Body of pancreas (tissue), 4 donors: ENCODE measurements around the gene TIMM10B. TPM values are rescaled to one million over a fixed set of nuclear protein-coding genes. Genes with fewer than 3 reads are reported as not detected.

Source experiments
- ATAC-seq: fragments of 150-250 bp; one replicate; pipeline ENCODE4 v1.9.1; 2016
- DNase-seq, 4 donors: peaks; one replicate each; pipeline ENCODE4 v3.0.0-alpha.2; 2019
- H3K27ac ChIP-seq, 4 donors: fragments of 200-600 bp; sonication (generic); 1 replicate in 3 of 4; 2 replicates in 1 of 4; pipeline versions ENCODE4 v1.5.1 to v1.6.1; 2016 to 2019; ENCODE audit warnings: mild to moderate bottlenecking in 1 of 4, mixed read lengths in 1 of 4, moderate library complexity in 1 of 4
- H3K27me3 ChIP-seq, 2 donors: fragments of 200-600 bp; sonication (generic); one replicate each; pipeline ENCODE4 v1.6.0; 2016; ENCODE audit warnings: mild to moderate bottlenecking in 1 of 2
- H3K36me3 ChIP-seq, 2 donors: fragments of 200-600 bp; sonication (generic); replicated peaks in 1 of 2; 2 replicates each; pipeline ENCODE4 v1.5.1; 2016; ENCODE audit warnings: low read depth in 2 of 2; ENCODE audit not compliant: insufficient read depth in 1 of 2
- H3K4me1 ChIP-seq: fragments of 200-600 bp; sonication (generic); one replicate; pipeline ENCODE4 v1.6.0; 2016
- H3K4me3 ChIP-seq, 2 donors: fragments of 200-600 bp; sonication (generic); 1 replicate in 1 of 2; 2 replicates in 1 of 2; pipeline ENCODE4 v1.5.1; 2016 to 2019
- H3K9me3 ChIP-seq, 3 donors: fragments of 200-600 bp; sonication (generic); 1 replicate in 2 of 3; 2 replicates in 1 of 3; pipeline ENCODE4 v1.5.1; 2016
- POLR2A ChIP-seq, 3 donors: fragments of 450-650 bp; IDR thresholded peaks; one replicate each; pipeline ENCODE4 v1.6.1; 2016; ENCODE audit warnings: antibody characterized with exemption in 3 of 3, mild to moderate bottlenecking in 2 of 3
- WGBS, 2 donors: methylation state at CpG; one replicate each; pipeline ENCODE4 v1.1.5; 2017; 5-methylcytosine and 5-hydroxymethylcytosine counted together
- intact Hi-C: fragments of 100-400 bp; cut with DNase I; formaldehyde crosslinking; loops from one replicate; pipeline ENCODE4 v1.15.1; 2023
- total RNA-seq, 2 donors: library from RNA; depleted of rRNA; stranded (reverse); fragments of >200 nt; gene quantifications; one replicate each; pipeline ENCODE4 v1.1.0, GENCODE V29; 2016
- TF ChIP-seq, protein P1 (sequence below), 7 experiments: fragments of 450-650 bp in 4 of 7; fragments of 200-600 bp in 3 of 7; sonication (generic) in 3 of 7; IDR thresholded peaks; one replicate each; pipeline ENCODE4 v1.5.1; 2016 to 2019; ENCODE audit warnings: antibody characterized with exemption in 7 of 7

TIMM10B gene
- total RNA-seq, 2 donors from 2014 or later = 17.1 to 22.3 TPM

DNA sequence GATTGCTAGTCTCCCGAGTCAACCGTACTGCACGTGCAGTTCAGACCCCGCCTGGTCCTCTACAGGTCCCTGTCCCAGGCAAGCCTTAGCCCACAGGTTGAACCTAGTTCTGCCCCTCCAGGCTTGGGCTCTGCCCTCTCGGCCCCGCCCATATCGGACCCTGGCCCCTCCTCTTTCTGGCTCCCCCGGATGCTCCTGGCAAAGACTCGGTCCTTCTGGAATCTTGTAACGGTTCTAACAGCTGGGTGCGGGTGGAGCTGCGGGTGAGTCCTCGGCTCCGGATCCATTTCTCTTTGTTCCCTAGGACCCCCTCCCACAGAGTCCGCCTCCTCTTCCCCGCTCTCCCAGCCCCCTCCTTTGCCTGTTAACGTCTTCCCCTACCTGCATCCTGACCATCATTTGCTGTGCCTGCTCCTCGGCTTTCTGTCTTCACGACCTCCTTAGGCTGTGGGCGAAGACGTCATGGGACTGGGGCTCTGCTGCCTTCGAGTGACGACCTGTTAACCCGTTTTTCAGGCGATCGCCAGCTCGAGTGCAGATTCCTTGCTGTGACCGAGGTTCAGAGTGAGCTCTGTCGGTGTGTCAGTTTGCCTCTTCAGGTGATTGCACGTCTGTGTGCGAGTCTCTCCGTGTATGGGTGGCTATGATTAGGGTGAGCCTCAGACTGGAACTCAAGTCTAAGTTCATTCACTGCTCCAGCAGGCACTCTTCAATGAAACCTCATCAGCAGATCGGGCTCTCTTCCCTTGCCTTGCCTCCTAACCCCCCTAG is 16.0 kb downstream of the TIMM10B start, which contains the start of gene DNHD1:
Gene DNHD1, plus strand, starts transcription at position 212 of the 771 bp plus-strand sequence. CDS start 936 bp downstream, outside the sequence.
- no peaks in the 10 kb centered on the region for H3K4me1 ChIP-seq
- WGBS, 2 donors = 69 to 70% methylated on average over 31 of the region's 33 CpGs
- intact Hi-C loops = no loop called here
- H3K27me3 ChIP-seq = no peaks in the 10 kb centered on the region
- ATAC-seq = no peak
- TF ChIP-seq POLR2A (IDR thresholded peaks at IDR 0.05) = no peak
- TF ChIP-seq, protein P1, sequence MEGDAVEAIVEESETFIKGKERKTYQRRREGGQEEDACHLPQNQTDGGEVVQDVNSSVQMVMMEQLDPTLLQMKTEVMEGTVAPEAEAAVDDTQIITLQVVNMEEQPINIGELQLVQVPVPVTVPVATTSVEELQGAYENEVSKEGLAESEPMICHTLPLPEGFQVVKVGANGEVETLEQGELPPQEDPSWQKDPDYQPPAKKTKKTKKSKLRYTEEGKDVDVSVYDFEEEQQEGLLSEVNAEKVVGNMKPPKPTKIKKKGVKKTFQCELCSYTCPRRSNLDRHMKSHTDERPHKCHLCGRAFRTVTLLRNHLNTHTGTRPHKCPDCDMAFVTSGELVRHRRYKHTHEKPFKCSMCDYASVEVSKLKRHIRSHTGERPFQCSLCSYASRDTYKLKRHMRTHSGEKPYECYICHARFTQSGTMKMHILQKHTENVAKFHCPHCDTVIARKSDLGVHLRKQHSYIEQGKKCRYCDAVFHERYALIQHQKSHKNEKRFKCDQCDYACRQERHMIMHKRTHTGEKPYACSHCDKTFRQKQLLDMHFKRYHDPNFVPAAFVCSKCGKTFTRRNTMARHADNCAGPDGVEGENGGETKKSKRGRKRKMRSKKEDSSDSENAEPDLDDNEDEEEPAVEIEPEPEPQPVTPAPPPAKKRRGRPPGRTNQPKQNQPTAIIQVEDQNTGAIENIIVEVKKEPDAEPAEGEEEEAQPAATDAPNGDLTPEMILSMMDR (IDR thresholded peaks at IDR 0.05) = no peak
- H3K36me3 ChIP-seq = peaks cover 0 to 2% of the 10 kb centered on the region in 2 donors
- no peak within 1 kb of the TSS for H3K4me3 ChIP-seq
- no peak for DNase-seq
- no peaks in the 10 kb centered on the region for H3K9me3 ChIP-seq
- no peak within 1 kb of the TSS for H3K27ac ChIP-seq

DNA sequence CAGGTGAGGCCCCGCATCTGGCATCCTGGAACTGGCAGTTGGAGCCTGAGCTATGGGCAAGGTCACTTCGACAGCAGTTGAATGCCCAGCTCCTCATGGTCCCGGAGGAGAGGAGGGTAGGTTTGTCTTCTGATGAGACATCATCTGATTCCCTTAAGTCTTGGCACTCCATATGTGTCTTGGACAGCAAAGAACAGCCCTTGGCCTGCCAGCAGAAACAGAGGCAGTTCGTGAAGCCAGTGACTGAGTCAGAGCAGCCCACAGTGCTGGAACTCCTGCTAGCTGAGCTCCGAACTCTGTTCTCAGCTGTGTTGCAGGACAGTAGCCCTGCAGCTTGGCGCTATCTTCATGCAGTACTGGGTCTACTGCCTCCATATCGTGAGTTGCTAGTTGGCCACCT is 16.8 kb downstream of the TIMM10B start:
- Histone ChIP-seq H3K27me3 (no peaks in the 10 kb centered on the region), H3K4me1 (no peaks in the 10 kb centered on the region), H3K27ac (no peak overlapping the region), H3K4me3 (no peak overlapping the region), H3K9me3 (no peaks in the 10 kb centered on the region), H3K36me3 (peaks cover 0 to 2% of the 10 kb centered on the region in 2 donors)
- no peak for DNase-seq
- TF ChIP-seq POLR2A (IDR thresholded peaks at IDR 0.05) = no peak
- TF ChIP-seq, protein P1 (IDR thresholded peaks at IDR 0.05) = no peak
- no peak for ATAC-seq
- intact Hi-C loops = no loop called here
- 61 to 64% methylated on average over 5 to 7 of the region's 7 CpGs for WGBS, 2 donors

DNA sequence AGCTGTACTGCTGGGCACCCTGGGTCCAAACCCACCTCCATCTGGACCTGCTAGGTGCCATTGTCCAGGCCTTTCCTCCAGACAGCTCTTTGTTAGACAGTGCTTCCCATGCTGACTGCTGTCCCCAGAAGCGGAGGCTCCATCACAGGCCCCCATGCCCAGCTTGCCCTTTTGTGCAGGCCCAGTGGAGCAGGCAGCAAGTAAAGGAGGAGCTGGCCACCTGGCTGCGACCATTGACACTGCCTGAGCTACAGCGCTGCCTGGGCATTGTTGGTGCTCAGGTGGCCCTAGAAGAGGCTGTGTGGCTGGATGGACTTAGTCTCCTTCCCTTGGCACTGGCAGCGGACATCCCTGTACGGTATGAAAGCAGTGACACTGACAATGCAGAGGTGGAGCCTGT is 17.2 kb downstream of the TIMM10B start:
- intact Hi-C loops = no loop called here
- H3K9me3 ChIP-seq = no peaks in the 10 kb centered on the region
- no peaks in the 10 kb centered on the region for H3K4me1 ChIP-seq
- DNase-seq (no peak), ATAC-seq (no peak)
- H3K36me3 ChIP-seq = peaks cover 0 to 2% of the 10 kb centered on the region in 2 donors
- WGBS, 2 donors = 81 to 91% methylated on average over 3 to 5 of the region's 5 CpGs
- no peak overlapping the region for H3K27ac ChIP-seq
- TF ChIP-seq, protein P1 (IDR thresholded peaks at IDR 0.05) = no peak
- no peak for TF ChIP-seq POLR2A (IDR thresholded peaks at IDR 0.05)
- H3K4me3 ChIP-seq = no peak overlapping the region
- H3K27me3 ChIP-seq = no peaks in the 10 kb centered on the region

DNA sequence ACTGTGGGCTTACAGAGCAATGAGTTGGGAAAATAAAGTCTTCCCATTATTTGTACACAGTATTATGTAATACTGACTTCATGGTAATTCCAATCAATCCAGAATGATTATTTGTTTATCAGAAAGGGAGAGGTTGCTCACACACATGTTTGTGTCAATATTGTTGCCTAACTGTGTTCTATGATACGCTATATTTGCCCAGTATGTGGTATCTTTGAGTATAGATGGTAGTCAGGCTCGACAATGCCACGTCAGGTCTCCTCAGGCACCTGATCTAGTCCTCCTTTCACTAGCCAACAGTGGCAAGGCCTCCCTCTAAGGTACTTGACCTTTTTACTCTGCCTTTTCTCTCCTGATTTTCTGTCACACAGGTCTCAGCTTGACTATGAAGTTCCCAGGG is 21.1 kb downstream of the TIMM10B start:
- intact Hi-C loops = loop anchor here (5.0 kb wide), 1 partner anchor 60 kb away; the partner anchor contains the start of gene HPX
- Histone ChIP-seq H3K27me3 (no peaks in the 10 kb centered on the region), H3K27ac (no peak overlapping the region), H3K4me1 (no peaks in the 10 kb centered on the region), H3K36me3 (peaks cover 0 to 2% of the 10 kb centered on the region in 2 donors), H3K9me3 (no peaks in the 10 kb centered on the region), H3K4me3 (no peak overlapping the region)
- ATAC-seq (no peak), DNase-seq (no peak)
- TF ChIP-seq, protein P1 (IDR thresholded peaks at IDR 0.05) = no peak
- TF ChIP-seq POLR2A (IDR thresholded peaks at IDR 0.05) = no peak
- WGBS, 2 donors = 79 to 88% methylated on average over 3 of the region's 3 CpGs
